ENCODE measurements around the gene THG1L. TPM values are rescaled to one million over a fixed set of nuclear protein-coding genes. Genes with fewer than 3 reads are reported as not detected.

THG1L gene
- total and polyA plus RNA-seq, 2 donors (not counting 1 experiment from before 2014, with no cell fraction given): 16.1 to 37.3 TPM

GRCh38 chr5:157729858-157730257 is 1.4 kb upstream of the THG1L start:
- Histone ChIP-seq H3K4me1 (ENCODE audit: control insufficient read depth, extremely low read depth, insufficient read depth, low read length) (no peaks in the 10 kb centered on the region), H3K36me3 (ENCODE audit: control insufficient read depth, insufficient read depth, low read length) (no peaks in the 10 kb centered on the region), H3K79me2 (ENCODE audit: control insufficient read depth, insufficient read depth, low read length) (no peaks in the 10 kb centered on the region), H3K9me3 (ENCODE audit: control insufficient read depth, insufficient read depth, low read depth, low read length) (no peaks in the 10 kb centered on the region), H3K4me3 (replicated peaks in 1 of 4; ENCODE audit: control extremely low read depth in 1 of 4, insufficient read depth in 1 of 4, low read depth in 3 of 4, low read length in 4 of 4) (no peak overlapping the region), H3K27me3 (ENCODE audit: control insufficient read depth, insufficient read depth, low read length) (no peaks in the 10 kb centered on the region), H3K27ac (ENCODE audit: insufficient read depth, low read length) (no peak overlapping the region), H4K20me1 (ENCODE audit: control insufficient read depth, extremely low read depth, insufficient read depth, low read length) (no peaks in the 10 kb centered on the region), H3K9ac (ENCODE audit: insufficient read depth, low read length) (no peak overlapping the region), H3K4me2 (ENCODE audit: extremely low read depth, insufficient read depth, low read length) (no peak overlapping the region), H2AFZ (ENCODE audit: low read length) (no peak overlapping the region)
- TF ChIP-seq CTCF (conservative IDR thresholded peaks at IDR 0.05 in 1 of 2, IDR thresholded peaks at IDR 0.05 in 1 of 2; ENCODE audit: low read depth in 1 of 2, low read length in 2 of 2) (no peak), EZH2 (IDR thresholded peaks at IDR 0.05; ENCODE audit: low read length, missing control alignments) (no peak)
- no peak for DNase-seq (ENCODE audit: low read depth in 2 of 2)

GRCh38 chr5:157730900-157731271 is 334 bp upstream of the THG1L start:
- peak overlapping the region; percentile 60 for H3K4me2 ChIP-seq (ENCODE audit: extremely low read depth, insufficient read depth, low read length)
- TF ChIP-seq CTCF (conservative IDR thresholded peaks at IDR 0.05 in 1 of 2, IDR thresholded peaks at IDR 0.05 in 1 of 2; ENCODE audit: low read depth in 1 of 2, low read length in 2 of 2) (no peak), EZH2 (IDR thresholded peaks at IDR 0.05; ENCODE audit: low read length, missing control alignments) (no peak)
- H3K27me3 ChIP-seq (ENCODE audit: control insufficient read depth, insufficient read depth, low read length): no peaks in the 10 kb centered on the region
- H3K36me3 ChIP-seq (ENCODE audit: control insufficient read depth, insufficient read depth, low read length): no peaks in the 10 kb centered on the region
- H3K4me1 ChIP-seq (ENCODE audit: control insufficient read depth, extremely low read depth, insufficient read depth, low read length): no peaks in the 10 kb centered on the region
- peak overlapping the region; percentile 97 for H2AFZ ChIP-seq (ENCODE audit: low read length)
- peak overlapping the region; percentile 93 for H3K27ac ChIP-seq (ENCODE audit: insufficient read depth, low read length)
- H3K4me3 ChIP-seq (replicated peaks in 1 of 4; ENCODE audit: control extremely low read depth in 1 of 4, insufficient read depth in 1 of 4, low read depth in 3 of 4, low read length in 4 of 4): peak overlapping the region; percentile 53 to 95 (median 86)
- DNase-seq (ENCODE audit: low read depth in 2 of 2): no peak
- H3K79me2 ChIP-seq (ENCODE audit: control insufficient read depth, insufficient read depth, low read length): no peaks in the 10 kb centered on the region
- no peaks in the 10 kb centered on the region for H3K9me3 ChIP-seq (ENCODE audit: control insufficient read depth, insufficient read depth, low read depth, low read length)
- peak overlapping the region; percentile 82 for H3K9ac ChIP-seq (ENCODE audit: insufficient read depth, low read length)
- no peaks in the 10 kb centered on the region for H4K20me1 ChIP-seq (ENCODE audit: control insufficient read depth, extremely low read depth, insufficient read depth, low read length)

- no peaks in the 10 kb centered on the region for H4K20me1 ChIP-seq (ENCODE audit: control insufficient read depth, extremely low read depth, insufficient read depth, low read length)
- no peak overlapping the region for H2AFZ ChIP-seq (ENCODE audit: low read length)
- TF ChIP-seq CTCF (conservative IDR thresholded peaks at IDR 0.05 in 1 of 2, IDR thresholded peaks at IDR 0.05 in 1 of 2; ENCODE audit: low read depth in 1 of 2, low read length in 2 of 2) (no peak), EZH2 (IDR thresholded peaks at IDR 0.05; ENCODE audit: low read length, missing control alignments) (no peak)
- peak overlapping the region; percentile 92 for H3K4me2 ChIP-seq (ENCODE audit: extremely low read depth, insufficient read depth, low read length)
- DNase-seq (ENCODE audit: low read depth in 2 of 2): no peak
- H3K79me2 ChIP-seq (ENCODE audit: control insufficient read depth, insufficient read depth, low read length): no peaks in the 10 kb centered on the region
- H3K9me3 ChIP-seq (ENCODE audit: control insufficient read depth, insufficient read depth, low read depth, low read length): no peaks in the 10 kb centered on the region
- no peak overlapping the region for H3K9ac ChIP-seq (ENCODE audit: insufficient read depth, low read length)
- peak overlapping the region; percentile 93 for H3K27ac ChIP-seq (ENCODE audit: insufficient read depth, low read length)
- H3K27me3 ChIP-seq (ENCODE audit: control insufficient read depth, insufficient read depth, low read length): no peaks in the 10 kb centered on the region
- H3K4me1 ChIP-seq (ENCODE audit: control insufficient read depth, extremely low read depth, insufficient read depth, low read length): no peaks in the 10 kb centered on the region
- H3K36me3 ChIP-seq (ENCODE audit: control insufficient read depth, insufficient read depth, low read length): no peaks in the 10 kb centered on the region
- H3K4me3 ChIP-seq (replicated peaks in 1 of 4; ENCODE audit: control extremely low read depth in 1 of 4, insufficient read depth in 1 of 4, low read depth in 3 of 4, low read length in 4 of 4): peak overlapping the region in 3 of 4 experiments; percentile 53 to 95 (median 86)
Measured at GRCh38 chr5:157732130-157732514, 902 bp downstream of the THG1L start.

Measured in fibroblast of lung (primary cell).